Epithelial cell of prostate (primary cell): Measurements from ENCODE around the gene NBPF14.
"Not testable (repeated sequence)": the region's sequence is repeated elsewhere in the genome, so short reads cannot be mapped to it uniquely, and the experiment has no call there.

Source experiments
- DNase-seq: peaks from one replicate; pipeline ENCODE4 v3.0.0-alpha.2; 2011; ENCODE audit warnings: low read depth, low spot score
- H3K27ac ChIP-seq: fragments of 450-650 bp; 2 replicates; pipeline ENCODE4 v1.5.1; 2017; ENCODE audit warnings: mild to moderate bottlenecking

The NBPF14 gene, protein sequence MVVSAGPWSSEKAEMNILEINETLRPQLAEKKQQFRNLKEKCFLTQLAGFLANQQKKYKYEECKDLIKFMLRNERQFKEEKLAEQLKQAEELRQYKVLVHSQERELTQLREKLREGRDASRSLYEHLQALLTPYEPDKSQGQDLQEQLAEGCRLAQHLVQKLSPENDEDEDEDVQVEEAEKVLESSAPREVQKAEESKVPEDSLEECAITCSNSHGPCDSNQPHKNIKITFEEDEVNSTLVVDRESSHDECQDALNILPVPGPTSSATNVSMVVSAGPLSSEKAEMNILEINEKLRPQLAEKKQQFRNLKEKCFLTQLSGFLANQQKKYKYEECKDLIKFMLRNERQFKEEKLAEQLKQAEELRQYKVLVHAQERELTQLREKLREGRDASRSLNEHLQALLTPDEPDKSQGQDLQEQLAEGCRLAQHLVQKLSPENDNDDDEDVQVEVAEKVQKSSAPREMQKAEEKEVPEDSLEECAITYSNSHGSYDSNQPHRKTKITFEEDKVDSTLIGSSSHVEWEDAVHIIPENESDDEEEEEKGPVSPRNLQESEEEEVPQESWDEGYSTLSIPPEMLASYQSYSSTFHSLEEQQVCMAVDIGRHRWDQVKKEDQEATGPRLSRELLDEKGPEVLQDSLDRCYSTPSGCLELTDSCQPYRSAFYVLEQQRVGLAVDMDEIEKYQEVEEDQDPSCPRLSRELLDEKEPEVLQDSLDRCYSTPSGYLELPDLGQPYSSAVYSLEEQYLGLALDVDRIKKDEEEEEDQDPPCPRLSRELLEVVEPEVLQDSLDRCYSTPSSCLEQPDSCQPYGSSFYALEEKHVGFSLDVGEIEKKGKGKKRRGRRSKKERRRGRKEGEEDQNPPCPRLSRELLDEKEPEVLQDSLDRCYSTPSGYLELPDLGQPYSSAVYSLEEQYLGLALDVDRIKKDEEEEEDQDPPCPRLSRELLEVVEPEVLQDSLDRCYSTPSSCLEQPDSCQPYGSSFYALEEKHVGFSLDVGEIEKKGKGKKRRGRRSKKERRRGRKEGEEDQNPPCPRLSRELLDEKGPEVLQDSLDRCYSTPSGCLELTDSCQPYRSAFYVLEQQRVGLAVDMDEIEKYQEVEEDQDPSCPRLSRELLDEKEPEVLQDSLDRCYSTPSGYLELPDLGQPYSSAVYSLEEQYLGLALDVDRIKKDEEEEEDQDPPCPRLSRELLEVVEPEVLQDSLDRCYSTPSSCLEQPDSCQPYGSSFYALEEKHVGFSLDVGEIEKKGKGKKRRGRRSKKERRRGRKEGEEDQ (N-terminal part only)

DNA sequence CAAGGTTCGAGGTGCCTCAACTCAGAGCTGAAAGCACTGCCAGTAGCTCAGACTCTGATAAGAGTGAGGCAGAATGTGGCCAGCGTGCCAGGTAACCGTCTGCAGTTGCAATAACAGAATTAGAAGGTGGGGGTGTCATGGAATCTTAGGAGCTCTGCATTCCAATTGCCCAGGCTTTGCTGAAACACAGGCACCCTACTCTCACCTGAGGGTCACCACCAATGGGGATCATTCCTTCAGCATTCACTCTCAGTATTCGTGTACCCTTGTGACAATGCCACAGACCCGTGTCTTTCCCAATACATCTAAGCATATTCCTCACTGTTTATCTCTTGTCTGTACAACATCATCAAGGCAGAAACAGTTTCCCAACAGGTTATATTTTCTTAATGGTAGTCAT, at the start of gene NBPF14:
Gene NBPF14 (minus strand): TSS at position 101 of the 400 bp plus-strand sequence. CDS start 294 bp downstream, outside the sequence.
- H3K27ac ChIP-seq, DNase-seq: not testable (repeated sequence)

DNA sequence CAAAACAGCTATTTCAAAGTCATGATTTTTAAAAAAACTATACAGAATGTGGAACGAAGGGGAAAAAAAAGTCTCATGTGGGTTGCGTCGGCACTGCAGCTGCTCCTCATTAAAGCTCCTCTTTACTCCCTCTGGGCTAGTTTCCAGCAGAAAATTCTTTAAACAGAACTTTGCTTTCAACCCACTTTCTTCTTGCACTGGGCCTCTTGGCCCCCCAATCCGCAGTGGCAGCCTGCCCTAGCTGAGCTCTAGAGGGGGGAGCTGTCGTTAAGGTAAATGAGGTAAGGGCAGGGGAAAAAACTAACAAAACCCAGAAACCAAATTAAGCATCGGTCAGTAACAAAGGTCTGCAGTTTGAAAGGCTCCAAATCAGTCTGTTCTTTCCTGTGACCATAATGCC, 29.6 kb upstream of the NBPF14 start:
- not testable (repeated sequence) for H3K27ac ChIP-seq, DNase-seq

DNA sequence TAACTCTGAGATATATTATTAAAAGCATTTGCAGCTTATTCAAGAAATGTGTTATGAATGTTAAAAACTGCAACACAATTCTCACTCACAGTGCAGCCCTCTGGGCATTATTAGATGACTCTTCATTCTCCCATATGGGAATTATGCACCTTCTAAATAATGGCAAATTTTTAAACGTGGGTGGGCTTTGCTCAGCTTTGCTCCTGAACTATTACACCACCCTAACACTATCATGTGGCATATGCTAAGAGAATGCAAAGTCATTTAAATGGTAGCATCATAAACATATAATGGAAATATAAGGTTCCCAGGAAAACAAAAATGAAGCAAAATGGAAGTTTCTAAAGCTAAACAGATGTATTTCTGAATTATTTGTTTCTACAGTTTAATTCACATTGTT, 22.4 kb upstream of the NBPF14 start:
- not testable (repeated sequence) for DNase-seq, H3K27ac ChIP-seq

DNA sequence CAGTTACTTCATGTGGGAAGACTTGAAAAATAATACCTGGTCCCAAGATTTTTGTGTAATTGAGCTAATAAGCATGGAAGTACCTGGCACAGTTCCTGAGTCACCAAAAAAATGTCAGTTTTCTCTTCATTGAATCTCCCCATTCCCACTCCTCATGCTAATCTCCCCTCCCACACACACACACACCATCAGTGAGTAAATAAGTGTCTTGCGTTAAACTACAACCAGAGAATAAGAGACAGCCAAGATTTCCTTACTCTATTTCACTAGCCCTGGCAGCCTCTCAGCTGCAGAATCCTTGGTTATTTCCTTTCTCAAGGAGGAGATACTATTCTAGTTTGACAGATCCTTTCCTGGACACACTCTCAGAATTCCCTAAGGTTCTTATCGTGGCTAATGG, 9.5 kb upstream of the NBPF14 start:
- H3K27ac ChIP-seq, DNase-seq: not testable (repeated sequence)

DNA sequence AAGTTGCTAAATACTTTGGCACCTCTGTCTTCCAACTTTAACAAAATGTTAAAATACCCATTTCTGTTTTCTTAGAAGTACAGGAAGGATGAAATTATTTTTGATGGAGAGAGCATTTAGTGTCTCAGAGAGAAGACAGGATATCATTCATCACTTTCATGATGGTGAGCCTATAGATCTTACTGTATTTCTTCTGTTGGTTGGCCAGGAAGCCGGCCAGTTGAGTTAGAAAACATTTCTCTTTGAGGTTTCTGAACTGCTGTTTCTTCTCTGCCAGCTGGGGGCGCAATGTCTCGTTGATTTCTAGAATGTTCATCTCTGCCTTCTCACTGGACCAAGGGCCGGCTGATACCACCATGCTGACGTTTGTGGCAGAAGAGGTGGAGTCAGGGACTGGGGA, 451 bp downstream of the NBPF14 start:
- not testable (repeated sequence) for DNase-seq, H3K27ac ChIP-seq

DNA sequence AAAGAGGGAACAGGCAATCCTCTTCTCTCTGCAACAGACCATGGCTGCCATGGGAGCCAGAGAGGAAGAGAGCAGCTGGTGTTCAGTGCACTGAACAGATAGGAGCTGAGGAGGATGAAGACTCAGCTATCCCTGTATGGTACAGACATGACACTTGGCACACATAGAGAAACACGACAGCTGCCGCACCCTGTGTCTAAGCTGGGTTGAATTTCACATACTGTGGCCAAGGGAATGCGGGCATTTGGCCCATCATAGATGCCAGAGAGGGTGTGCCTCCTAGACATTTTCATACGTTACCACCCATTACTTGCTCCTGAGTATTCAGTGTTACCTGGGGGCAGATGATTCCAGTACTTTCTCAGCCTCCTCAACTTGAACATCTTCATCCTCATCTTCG, 4.7 kb downstream of the NBPF14 start:
- not testable (repeated sequence) for DNase-seq

DNA sequence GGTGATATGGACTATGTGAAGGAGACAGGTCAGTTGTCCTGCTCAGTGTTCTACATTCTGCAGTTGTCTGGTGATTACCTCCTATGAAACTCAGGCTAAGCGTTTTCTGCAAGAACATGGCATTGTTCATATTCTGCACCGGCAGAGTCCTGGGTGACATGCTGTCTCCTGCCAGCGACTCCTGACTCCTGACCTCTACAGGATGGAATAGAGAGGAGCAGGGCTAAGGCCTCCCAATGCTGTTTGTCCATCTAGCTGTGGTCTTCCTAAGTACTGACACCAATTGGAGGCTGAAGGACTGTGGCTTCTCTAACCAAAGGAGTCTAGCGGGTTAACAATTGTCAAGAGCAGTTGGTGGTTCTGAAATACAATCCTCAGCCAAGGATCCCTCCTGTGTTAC, 63.7 kb downstream of the NBPF14 start:
- not testable (repeated sequence) for H3K27ac ChIP-seq, DNase-seq

More for the DNA sequence above, 4.7 kb downstream of the NBPF14 start:
- H3K27ac ChIP-seq = not testable (repeated sequence)

DNA sequence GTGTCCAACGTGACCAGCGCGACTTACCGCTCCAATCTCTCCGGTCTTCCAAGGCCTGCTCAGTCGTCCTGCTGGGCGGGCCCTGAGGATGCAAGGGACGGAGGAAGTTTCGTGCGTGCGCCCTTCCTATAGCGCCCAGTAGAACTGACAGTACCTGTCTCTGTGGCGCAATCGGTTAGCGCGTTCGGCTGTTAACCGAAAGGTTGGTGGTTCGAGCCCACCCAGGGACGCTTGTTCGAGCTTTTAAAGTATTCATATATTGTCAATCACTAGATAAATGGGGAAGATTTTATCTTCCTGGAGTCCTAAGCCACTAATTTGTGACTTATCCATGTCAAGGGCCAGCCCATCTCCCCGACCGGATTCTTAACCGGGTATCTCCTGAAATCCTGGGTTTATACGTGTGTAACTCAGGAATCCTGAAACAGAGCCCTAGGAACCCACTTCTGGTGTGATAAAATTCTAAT, 66.7 kb downstream of the NBPF14 start:
- H3K27ac ChIP-seq = peak overlapping the region; percentile 61

DNA sequence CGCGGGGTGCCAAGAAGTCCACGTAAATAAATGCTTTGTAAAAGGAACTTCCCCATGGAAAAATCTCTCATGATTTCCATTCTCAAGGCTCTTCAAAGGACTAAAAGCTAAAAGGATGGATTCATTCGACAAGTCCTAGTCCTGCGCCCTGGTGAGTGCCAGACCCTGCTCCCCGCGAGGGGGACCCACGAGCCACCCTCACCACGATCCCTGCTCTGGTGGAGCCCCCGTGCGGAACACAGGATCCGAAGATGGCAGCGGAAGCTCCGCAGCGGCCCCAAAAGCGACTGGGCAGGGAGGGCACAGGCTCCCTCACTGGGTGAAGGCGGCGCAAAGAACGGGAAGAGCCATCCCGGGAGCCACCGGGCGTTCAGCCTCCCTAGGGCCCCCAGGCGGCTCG, 67.2 kb downstream of the NBPF14 start:
- peak overlapping the region; percentile 61 for H3K27ac ChIP-seq
- not testable (repeated sequence) for DNase-seq

More for the DNA sequence above, 66.7 kb downstream of the NBPF14 start:
- peak; percentile 18 for DNase-seq

DNA sequence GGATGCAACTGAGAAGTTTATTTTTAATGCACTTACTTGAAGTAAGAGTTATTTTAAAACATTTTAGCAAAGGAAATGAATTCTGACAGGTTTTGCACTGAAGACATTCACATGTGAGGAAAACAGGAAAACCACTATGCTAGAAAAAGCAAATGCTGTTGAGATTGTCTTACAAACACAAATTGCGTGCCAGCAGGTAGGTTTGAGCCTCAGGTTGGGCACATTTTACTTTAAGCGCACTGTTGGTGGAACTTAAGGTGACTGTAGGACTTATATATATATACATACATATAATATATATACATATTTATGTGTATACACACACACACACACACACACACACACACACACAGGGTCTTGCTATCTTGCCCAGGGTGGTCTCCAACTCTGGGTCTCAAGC, 69.2 kb downstream of the NBPF14 start:
- H3K27ac ChIP-seq, DNase-seq: not testable (repeated sequence)

DNA sequence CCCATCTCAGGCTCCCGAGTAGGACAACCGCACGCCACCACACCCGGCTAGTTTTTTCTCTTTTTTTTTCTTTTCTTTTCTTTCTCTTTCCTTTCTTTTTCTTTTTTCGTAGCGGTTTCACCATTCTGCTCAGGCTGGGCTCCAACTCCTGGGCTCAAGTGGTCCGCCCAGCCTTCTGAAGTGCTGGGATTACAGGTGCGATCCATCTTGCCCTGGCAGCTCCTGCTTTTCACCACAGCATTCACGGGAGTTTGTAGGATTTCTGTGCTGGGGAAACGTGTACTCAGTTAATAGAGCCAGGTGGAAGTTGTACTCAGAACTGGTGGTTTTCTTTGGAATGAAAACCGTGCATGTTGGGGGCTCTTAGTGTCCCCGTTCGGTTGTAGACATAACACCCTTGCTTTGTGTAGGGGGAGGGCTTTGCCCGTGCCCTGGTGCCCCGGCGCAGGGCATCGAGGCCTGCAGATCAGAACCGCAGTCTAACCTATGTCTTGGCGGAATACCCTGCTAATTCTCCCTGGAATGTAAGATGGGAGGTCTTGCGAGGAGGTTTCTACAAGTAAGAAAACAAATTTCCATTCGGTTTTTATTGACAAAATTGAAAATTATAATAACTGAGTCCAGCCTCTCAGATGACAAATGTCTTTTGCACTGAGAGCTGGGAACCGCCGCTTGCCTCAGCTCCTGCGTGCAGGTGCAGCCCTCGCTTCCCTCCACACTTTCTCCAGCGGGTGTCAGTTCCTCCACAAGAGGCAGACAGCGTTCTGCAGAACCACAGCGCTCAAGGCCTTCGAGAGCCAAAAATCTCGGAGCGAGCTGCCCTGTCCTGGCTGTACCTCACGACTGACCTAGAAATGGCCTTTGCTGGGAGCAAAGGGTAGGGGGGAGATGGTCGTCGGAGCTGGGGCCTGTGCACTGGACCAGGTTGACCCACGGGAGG, 72.3 kb downstream of the NBPF14 start:
- DNase-seq = not testable (repeated sequence)
- H3K27ac ChIP-seq = peak overlapping the region; percentile 64

DNA sequence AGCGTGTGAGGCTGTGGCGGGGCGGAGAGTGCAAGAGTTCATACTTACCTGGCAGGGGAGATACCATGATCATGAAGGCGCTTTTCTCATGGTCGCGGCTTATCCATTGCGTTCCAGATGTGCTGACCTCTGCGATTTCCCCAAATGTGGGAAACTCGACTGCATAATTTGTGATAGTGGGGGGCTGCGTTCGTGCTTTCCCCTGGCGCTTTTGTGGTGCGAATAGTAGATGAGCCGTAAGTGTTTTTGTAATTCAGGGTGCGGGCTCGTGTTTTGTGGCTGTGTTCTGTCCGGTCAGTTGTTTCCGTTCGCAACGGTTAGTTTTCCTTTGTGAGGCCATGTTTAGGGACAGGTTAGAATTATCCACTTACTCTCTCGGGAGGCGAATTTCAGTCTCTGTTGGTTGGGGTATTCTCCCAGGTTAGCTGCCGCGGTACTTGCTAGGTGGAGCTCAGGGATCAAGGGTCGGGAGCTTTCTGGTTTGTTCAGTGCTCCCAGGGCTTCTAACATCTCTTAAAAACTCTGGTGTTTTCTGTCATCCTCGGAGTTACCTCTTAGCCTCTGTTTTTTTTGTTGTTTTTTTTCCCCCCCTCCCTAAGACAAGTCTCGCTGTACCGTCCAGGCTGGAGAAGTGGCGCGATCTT, 73.1 kb downstream of the NBPF14 start:
- peak overlapping the region; percentile 64 for H3K27ac ChIP-seq
- peak; percentile 97 for DNase-seq

DNA sequence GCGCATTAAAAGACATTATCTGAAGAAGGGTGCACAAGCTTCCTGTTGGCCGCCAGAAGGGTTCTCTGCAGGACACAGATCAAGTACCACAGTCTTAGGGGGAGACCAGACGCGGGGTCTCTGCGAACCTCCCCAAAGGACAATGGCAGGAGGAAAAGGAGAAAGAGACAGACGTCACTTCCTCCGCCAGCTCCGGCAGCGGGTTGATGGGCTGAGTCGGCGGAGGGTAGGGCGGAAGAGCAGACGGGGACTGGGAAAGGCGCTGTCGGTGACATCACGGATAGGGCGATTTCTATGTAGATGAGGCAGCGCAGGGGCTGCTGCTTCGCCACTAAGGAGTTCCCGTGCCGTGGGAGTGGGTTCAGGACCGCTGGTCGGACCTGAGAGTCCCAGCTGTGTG, 73.7 kb downstream of the NBPF14 start:
- peak overlapping the region; percentile 64 for H3K27ac ChIP-seq
- peak; percentile 55 for DNase-seq

DNA sequence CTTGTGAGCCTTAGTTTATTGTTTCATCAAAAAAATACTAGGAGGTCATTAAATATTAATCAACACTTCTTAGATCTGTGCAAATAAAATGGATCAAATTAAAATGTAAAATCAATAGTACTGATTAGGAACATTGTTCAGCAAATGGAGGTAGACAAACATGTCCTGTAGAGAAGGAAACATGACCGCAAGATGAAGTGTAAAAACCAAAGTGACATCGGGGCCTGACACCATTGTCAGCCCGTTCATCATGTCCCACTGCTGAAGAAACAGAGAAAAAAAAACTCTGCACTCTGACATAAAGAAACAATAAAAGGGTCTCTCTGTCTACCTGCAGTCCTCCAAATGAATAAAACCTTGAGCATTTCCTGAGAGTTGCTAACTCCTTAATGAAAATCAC, 81.5 kb downstream of the NBPF14 start:
- not testable (repeated sequence) for H3K27ac ChIP-seq, DNase-seq

DNA sequence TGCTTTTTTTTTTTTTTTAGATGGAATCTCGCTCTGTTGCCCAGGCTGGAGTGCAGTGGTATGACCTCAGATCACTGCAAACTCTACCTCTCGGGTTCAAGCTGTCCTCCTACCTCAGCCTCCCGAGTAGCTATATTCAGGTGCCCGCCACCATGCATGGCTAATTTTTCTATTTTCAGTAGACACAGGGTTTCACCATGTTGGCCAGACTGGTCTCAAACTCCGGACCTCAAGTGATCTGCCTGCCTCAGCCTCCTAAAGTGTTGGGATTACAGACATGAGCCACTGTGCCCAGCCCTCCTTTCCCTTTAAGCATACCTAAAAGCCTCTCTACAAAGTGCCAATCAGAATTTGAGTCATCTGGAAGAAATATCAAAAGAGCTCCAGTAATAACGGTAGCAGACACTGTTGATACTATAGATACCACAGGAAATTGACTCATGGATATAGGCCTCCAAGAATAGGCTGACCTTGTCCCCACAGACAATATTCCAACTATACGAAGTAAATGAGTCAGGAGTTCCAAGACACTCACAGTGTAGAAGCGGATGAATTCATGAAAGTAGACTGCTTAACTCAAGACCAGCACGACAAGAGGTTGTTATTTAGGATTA, 83.1 kb downstream of the NBPF14 start:
- not testable (repeated sequence) for H3K27ac ChIP-seq
- DNase-seq = peak; percentile 29

DNA sequence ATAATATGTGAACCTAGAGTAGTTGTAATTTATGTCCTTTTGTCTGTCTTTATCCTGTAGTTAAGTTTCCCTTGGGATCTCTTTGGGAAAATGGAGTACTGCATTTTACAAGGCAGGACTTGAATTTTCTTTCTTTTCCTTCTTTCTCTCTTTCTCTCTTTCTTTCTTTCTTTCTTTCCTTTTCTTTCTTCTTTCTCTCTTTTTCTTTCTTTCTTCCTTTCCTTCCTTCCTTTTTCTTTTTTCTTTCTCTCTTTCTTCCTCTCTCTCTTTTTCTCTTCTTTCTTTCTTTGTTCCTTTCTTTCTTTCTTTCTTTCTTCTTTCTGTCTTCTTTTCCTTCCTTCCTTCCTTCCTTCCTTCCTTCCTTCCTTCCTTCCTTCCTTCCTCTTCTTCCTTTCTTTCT, 101.9 kb downstream of the NBPF14 start:
- DNase-seq, H3K27ac ChIP-seq: not testable (repeated sequence)

DNA sequence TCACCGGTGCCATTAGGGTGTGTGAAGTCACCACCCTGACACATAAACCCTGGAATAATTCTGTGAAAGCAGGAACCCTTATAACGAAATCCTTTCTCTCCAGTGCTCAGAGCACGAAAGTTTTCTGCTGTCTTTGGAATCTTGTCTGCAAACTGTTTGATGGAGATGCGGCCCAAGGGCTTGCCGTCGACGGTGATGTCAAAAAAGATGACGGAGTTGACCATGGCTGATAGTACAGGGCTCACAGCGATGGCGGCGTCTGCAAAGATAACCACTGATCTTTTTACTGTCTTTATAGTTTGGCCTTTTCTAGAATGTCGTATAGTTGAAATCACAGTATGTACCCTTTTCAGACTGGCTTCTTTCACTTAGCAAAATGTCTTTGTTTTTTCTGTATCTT, 112.8 kb downstream of the NBPF14 start, which contains the start of gene PPIAL4G:
Gene PPIAL4G (minus strand): TSS at position 274 of the 400 bp plus-strand sequence. CDS start 50 bp downstream, at position 224.
- DNase-seq, H3K27ac ChIP-seq: not testable (repeated sequence)
